Lung (tissue), 12 donors: Measurements from ENCODE around the gene MSRB1. TPM values are rescaled to one million over a fixed set of nuclear protein-coding genes. Genes with fewer than 3 reads are reported as not detected.

Source experiments
- ATAC-seq: fragments of 200-7000 bp; cut with Tn5 transposase; one replicate; pipeline ENCODE4 v1.9.1; 2020; ENCODE audit warnings: moderate number of reproducible peaks; ENCODE audit not compliant: insufficient read depth, low FRiP score
- DNase-seq, 3 donors: peaks; one replicate each; pipeline ENCODE4 v3.0.0-alpha.2; 2013 to 2017
- H3K27ac ChIP-seq, 2 donors: one replicate each; pipeline ENCODE4 v1.5.1; 2013; ENCODE audit warnings: mild to moderate bottlenecking in 2 of 2, moderate library complexity in 2 of 2, control low read depth in 1 of 2, inconsistent platforms in 1 of 2, low read depth in 1 of 2, low read length in 1 of 2
- H3K27me3 ChIP-seq, 3 donors: one replicate each; pipeline ENCODE4 v1.5.1; 2013; ENCODE audit warnings: low read length in 2 of 3; ENCODE audit not compliant: control insufficient read depth in 3 of 3, insufficient read depth in 3 of 3
- H3K36me3 ChIP-seq, 4 donors: one replicate each; pipeline ENCODE4 v1.5.1; 2013; ENCODE audit warnings: low read length in 4 of 4, mild to moderate bottlenecking in 1 of 4, moderate library complexity in 1 of 4; ENCODE audit not compliant: control insufficient read depth in 4 of 4, insufficient read depth in 4 of 4
- H3K4me1 ChIP-seq, 5 donors: one replicate each; pipeline ENCODE4 v1.5.1; 2013; ENCODE audit warnings: low read length in 5 of 5, mild to moderate bottlenecking in 2 of 5, moderate library complexity in 1 of 5; ENCODE audit not compliant: control insufficient read depth in 5 of 5, insufficient read depth in 5 of 5
- H3K4me3 ChIP-seq: one replicate; pipeline ENCODE4 v1.5.1; 2013; ENCODE audit warnings: mild to moderate bottlenecking, control low read depth, moderate library complexity
- H3K9ac ChIP-seq, 2 donors: one replicate each; pipeline ENCODE4 v1.5.1; 2013; ENCODE audit warnings: low read length in 2 of 2, control low read depth in 1 of 2; ENCODE audit not compliant: insufficient read depth in 1 of 2
- H3K9me3 ChIP-seq, 4 donors: one replicate each; pipeline ENCODE4 v1.5.1; 2013; ENCODE audit warnings: low read length in 3 of 4, mild to moderate bottlenecking in 1 of 4, moderate library complexity in 1 of 4; ENCODE audit not compliant: control insufficient read depth in 4 of 4, insufficient read depth in 3 of 4
- CTCF ChIP-seq: IDR thresholded peaks from 2 replicates; pipeline ENCODE4 v1.5.1; 2012; ENCODE audit warnings: mild to moderate bottlenecking; ENCODE audit errors: control extremely low read depth, extremely low read depth
- WGBS, 2 donors: extraction: QIAGEN DNeasy Blood & Tissue Kit; methylation state at CpG; one replicate each; pipeline ENCODE4 v1.1.7; 2013; 5-methylcytosine and 5-hydroxymethylcytosine counted together
- polyA plus RNA-seq, 2 donors: library from polyadenylated mRNA; stranded (reverse); fragments of 200-250 nt; gene quantifications; one replicate each; pipeline ENCODE4 v1.2.1, GENCODE V29; 2013
- total RNA-seq, 2 donors: library from RNA; depleted of rRNA in 1 of 2; stranded (reverse); fragments of >200 nt in 1 of 2; gene quantifications; one replicate each; pipeline ENCODE4 v1.2.1, GENCODE V29; 2014 to 2021
- donor health status: control.
- donor health status: control.
- donor health status: Bipolar disorder and iron deficiency.
- donor health status: healthy.
- donor health status: DM: yes; HTN: yes; CAD: no.

MSRB1 gene
- total and polyA plus RNA-seq, 4 donors = 11.1 to 164 (median 51.2) TPM

GRCh38 chr16:1908184-1908583 lies 34.8 kb downstream of the MSRB1 start:
- peaks cover 0 to 3% (median 0%) of the 10 kb centered on the region in 5 donors for H3K4me1 ChIP-seq
- no peaks in the 10 kb centered on the region for H3K36me3 ChIP-seq
- ATAC-seq = no peak
- DNase-seq = no peak
- H3K27ac ChIP-seq = no peak overlapping the region
- 51 to 63% methylated on average over 15 to 17 of the region's 17 CpGs for WGBS, 2 donors
- H3K4me3 ChIP-seq = no peak overlapping the region
- H3K27me3 ChIP-seq = peaks cover 0 to 7% (median 0%) of the 10 kb centered on the region in 3 donors
- no peak for TF ChIP-seq CTCF
- H3K9me3 ChIP-seq = peaks cover 0 to under 1% (median 0%) of the 10 kb centered on the region in 4 donors
- H3K9ac ChIP-seq = no peak overlapping the region

DNA sequence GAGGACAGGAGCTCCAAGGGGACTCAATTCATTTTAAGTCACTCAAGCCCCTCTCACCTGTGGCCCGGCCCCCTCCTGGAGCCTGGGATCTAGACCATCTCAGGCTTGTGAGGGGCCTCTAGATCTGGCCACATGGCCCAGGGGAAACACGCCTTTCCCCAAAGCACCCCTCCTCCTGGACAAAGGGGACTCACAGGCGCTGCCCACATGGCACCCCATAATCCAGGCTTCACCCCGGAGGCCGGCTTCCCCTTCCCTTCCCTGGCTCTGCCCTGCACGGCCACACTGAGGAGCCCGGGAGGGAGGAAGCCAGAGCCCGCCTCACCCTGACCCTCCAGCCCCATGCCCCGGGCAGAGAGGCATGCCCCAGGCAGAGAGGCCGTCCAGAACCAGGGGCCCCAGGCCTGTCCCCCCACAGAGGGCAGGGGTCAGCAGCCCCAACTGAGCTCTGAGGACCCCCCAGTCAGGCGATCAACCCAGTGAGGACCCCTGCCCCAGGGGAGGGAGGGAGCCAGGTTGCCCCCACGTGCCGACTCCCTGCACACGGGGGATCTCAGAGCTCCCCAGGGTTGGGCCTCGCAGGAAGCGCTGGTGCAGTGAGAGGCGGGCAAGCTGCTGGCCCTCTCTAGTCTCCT lies 35.7 kb downstream of the MSRB1 start:
- no peak overlapping the region for H3K4me3 ChIP-seq
- ATAC-seq (no peak), DNase-seq (no peak)
- TF ChIP-seq CTCF = no peak
- H3K4me1 ChIP-seq = no peaks in the 10 kb centered on the region
- H3K9me3 ChIP-seq = peaks cover 0 to 1% (median 0%) of the 10 kb centered on the region in 4 donors
- no peak overlapping the region for H3K27ac ChIP-seq
- H3K36me3 ChIP-seq = no peaks in the 10 kb centered on the region
- peaks cover 0 to 9% (median 0%) of the 10 kb centered on the region in 3 donors for H3K27me3 ChIP-seq
- 70 to 75% methylated on average over 15 to 17 of the region's 17 CpGs for whole genome bisulfite sequencing, 2 donors
- no peak overlapping the region for H3K9ac ChIP-seq

DNA sequence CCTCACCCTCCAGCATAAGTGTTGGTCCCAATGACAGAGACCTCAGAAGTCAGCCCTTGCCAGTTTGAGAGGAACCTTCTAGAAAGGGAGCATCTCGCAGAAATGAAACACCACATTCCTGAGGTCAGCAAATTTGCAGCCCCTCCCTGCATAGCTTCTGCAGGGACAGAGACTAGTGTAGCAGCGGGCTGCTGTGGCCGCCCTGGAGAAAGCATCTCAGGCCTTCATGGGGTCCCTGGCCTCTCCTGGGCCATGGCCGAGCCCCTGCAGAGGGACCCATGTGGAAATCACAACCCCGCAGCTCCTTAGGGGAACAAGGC lies 36.2 kb downstream of the MSRB1 start:
- Histone ChIP-seq H3K27me3 (peaks cover 0 to 9% (median 0%) of the 10 kb centered on the region in 3 donors), H3K4me1 (no peaks in the 10 kb centered on the region), H3K9ac (no peak overlapping the region), H3K4me3 (no peak overlapping the region), H3K9me3 (peaks cover 0 to 1% (median 0%) of the 10 kb centered on the region in 4 donors), H3K27ac (no peak overlapping the region), H3K36me3 (no peaks in the 10 kb centered on the region)
- DNase-seq (no peak), ATAC-seq (no peak)
- WGBS, 2 donors = 81 to 84% methylated on average over 5 of the region's 5 CpGs
- no peak for TF ChIP-seq CTCF
